Loucy (cell line): ENCODE data around the gene PKNOX2.

Experiments
- H2AFZ ChIP-seq: fragments of 200-600 bp; sonication (generic); 2 replicates; pipeline ENCODE4 v1.6.0; 2016; ENCODE audit warnings: antibody characterized with exemption, mild to moderate bottlenecking, low read length, moderate library complexity
- H3F3A ChIP-seq: fragments of 200-600 bp; 2 replicates; pipeline ENCODE4 v1.6.0; 2016; ENCODE audit warnings: antibody characterized with exemption, low read depth, mild to moderate bottlenecking
- H3K27me3 ChIP-seq: fragments of 200-600 bp; sonication (generic); 2 replicates; pipeline ENCODE4 v1.6.1; 2014; ENCODE audit warnings: low read length, mild to moderate bottlenecking; ENCODE audit not compliant: insufficient read depth, poor library complexity, severe bottlenecking
- H3K36me3 ChIP-seq: fragments of 200-600 bp; sonication (generic); 2 replicates; pipeline ENCODE4 v1.6.1; 2016; ENCODE audit warnings: low read length; ENCODE audit not compliant: insufficient read depth
- H3K4me1 ChIP-seq: fragments of 200-600 bp; sonication (generic); 2 replicates; pipeline ENCODE4 v1.5.1; 2014; ENCODE audit warnings: low read length, mild to moderate bottlenecking; ENCODE audit not compliant: insufficient read depth, poor library complexity, severe bottlenecking
- H3K4me2 ChIP-seq: fragments of 200-600 bp; sonication (generic); 2 replicates; pipeline ENCODE4 v1.6.0; 2014; ENCODE audit warnings: antibody characterized with exemption, low read length, low read depth, mild to moderate bottlenecking; ENCODE audit not compliant: poor library complexity, severe bottlenecking
- H3K4me3 ChIP-seq: fragments of 200-600 bp; sonication (generic); 2 replicates; pipeline ENCODE4 v1.5.1; 2014; ENCODE audit warnings: low read length, mild to moderate bottlenecking, mixed read lengths; ENCODE audit not compliant: poor library complexity, severe bottlenecking
- H3K79me2 ChIP-seq: fragments of 200-600 bp; sonication (generic); 2 replicates; pipeline ENCODE4 v1.6.1; 2014; ENCODE audit warnings: low read length; ENCODE audit not compliant: insufficient read depth
- H3K9ac ChIP-seq: fragments of 200-600 bp; sonication (generic); 2 replicates; pipeline ENCODE4 v1.6.0; 2014; ENCODE audit warnings: mild to moderate bottlenecking, low read depth, low read length, moderate library complexity; ENCODE audit not compliant: poor library complexity, severe bottlenecking
- H3K9me2 ChIP-seq: fragments of 200-600 bp; sonication (generic); replicated peaks from 2 replicates; pipeline ENCODE4 v1.6.1; 2016; ENCODE audit warnings: low read depth, low read length, mixed read lengths
- H3K9me3 ChIP-seq: fragments of 200-600 bp; sonication (generic); 2 replicates; pipeline ENCODE4 v1.6.1; 2014; ENCODE audit warnings: mild to moderate bottlenecking, antibody characterized with exemption, low read length, low read depth; ENCODE audit not compliant: insufficient read depth
- H4K20me1 ChIP-seq: fragments of 200-600 bp; sonication (generic); 2 replicates; pipeline ENCODE4 v1.6.0; 2014; ENCODE audit warnings: antibody characterized with exemption, low read length, mild to moderate bottlenecking; ENCODE audit not compliant: insufficient read depth, poor library complexity, severe bottlenecking
- CTCF ChIP-seq: fragments of 200-600 bp; sonication (generic); conservative IDR thresholded peaks from 2 replicates; pipeline ENCODE4 v1.5.1; 2014; ENCODE audit warnings: mild to moderate bottlenecking, antibody characterized with exemption, low read length
- EZH2phosphoT487 ChIP-seq: fragments of 200-600 bp; IDR thresholded peaks from 2 replicates; pipeline ENCODE4 v1.6.1; 2018; ENCODE audit warnings: antibody characterized with exemption, mild to moderate bottlenecking, moderate library complexity, borderline replicate concordance

PKNOX2 gene

GRCh38 chr11:125376856-125377255, 212.3 kb downstream of the PKNOX2 start:
- H3K9me2 ChIP-seq: no peaks in the 10 kb centered on the region
- no peak overlapping the region for H3K4me2 ChIP-seq
- H4K20me1 ChIP-seq: no peaks in the 10 kb centered on the region
- no peak overlapping the region for H3K9ac ChIP-seq
- H3F3A ChIP-seq: no peaks in the 10 kb centered on the region
- H2AFZ ChIP-seq: no peak overlapping the region
- no peaks in the 10 kb centered on the region for H3K36me3 ChIP-seq
- no peaks in the 10 kb centered on the region for H3K4me1 ChIP-seq
- no peaks in the 10 kb centered on the region for H3K9me3 ChIP-seq
- no peak overlapping the region for H3K4me3 ChIP-seq
- no peaks in the 10 kb centered on the region for H3K79me2 ChIP-seq
- TF ChIP-seq CTCF: no peak
- TF ChIP-seq EZH2phosphoT487: no peak
- H3K27me3 ChIP-seq: no peaks in the 10 kb centered on the region

GRCh38 chr11:125378083-125378482, 213.5 kb downstream of the PKNOX2 start:
- H3K9me3 ChIP-seq: no peaks in the 10 kb centered on the region
- no peak overlapping the region for H3K9ac ChIP-seq
- H3K4me1 ChIP-seq: no peaks in the 10 kb centered on the region
- H4K20me1 ChIP-seq: no peaks in the 10 kb centered on the region
- H3K9me2 ChIP-seq: no peaks in the 10 kb centered on the region
- no peak for TF ChIP-seq EZH2phosphoT487
- no peaks in the 10 kb centered on the region for H3K79me2 ChIP-seq
- H3F3A ChIP-seq: no peaks in the 10 kb centered on the region
- H2AFZ ChIP-seq: no peak overlapping the region
- H3K4me2 ChIP-seq: no peak overlapping the region
- H3K27me3 ChIP-seq: no peaks in the 10 kb centered on the region
- H3K4me3 ChIP-seq: no peak overlapping the region
- H3K36me3 ChIP-seq: no peaks in the 10 kb centered on the region

- Histone ChIP-seq H3K9me2 (no peaks in the 10 kb centered on the region), H3K4me3 (no peak overlapping the region), H3F3A (no peaks in the 10 kb centered on the region), H3K27me3 (no peaks in the 10 kb centered on the region), H4K20me1 (no peaks in the 10 kb centered on the region), H3K9ac (no peak overlapping the region), H3K4me2 (no peak overlapping the region), H3K79me2 (no peaks in the 10 kb centered on the region), H3K36me3 (no peaks in the 10 kb centered on the region), H3K4me1 (no peaks in the 10 kb centered on the region), H2AFZ (no peak overlapping the region), H3K9me3 (no peaks in the 10 kb centered on the region)
- no peak for TF ChIP-seq CTCF
- no peak for TF ChIP-seq EZH2phosphoT487
Observed at GRCh38 chr11:125378571-125378970, 214.0 kb downstream of the PKNOX2 start.

GRCh38 chr11:125379565-125379964, 215.0 kb downstream of the PKNOX2 start:
- Histone ChIP-seq H3K4me1 (no peaks in the 10 kb centered on the region), H3K4me2 (no peak overlapping the region), H3K4me3 (no peak overlapping the region), H3F3A (no peaks in the 10 kb centered on the region), H4K20me1 (no peaks in the 10 kb centered on the region), H2AFZ (no peak overlapping the region), H3K27me3 (no peaks in the 10 kb centered on the region), H3K36me3 (no peaks in the 10 kb centered on the region), H3K79me2 (no peaks in the 10 kb centered on the region), H3K9me2 (no peaks in the 10 kb centered on the region), H3K9ac (no peak overlapping the region), H3K9me3 (no peaks in the 10 kb centered on the region)
- no peak for TF ChIP-seq CTCF
- TF ChIP-seq EZH2phosphoT487: no peak
